ENCODE measurements around the gene BIRC6. TPM values are rescaled to one million over a fixed set of nuclear protein-coding genes. Genes with fewer than 3 reads are reported as not detected.
"Not testable (repeated sequence)": the region's sequence is repeated elsewhere in the genome, so short reads cannot be mapped to it uniquely, and the experiment has no call there.

Gene BIRC6
- total RNA-seq, 2 experiments from 2014 or later: 99.5 to 122 TPM

GRCh38 chr2:32363597-32363996 is 6.8 kb downstream of the BIRC6 start:
- no peak overlapping the region for H3K4me3 Mint-ChIP-seq
- DNase-seq (no peak), ATAC-seq (no peak)
- H3K4me1 Mint-ChIP-seq: peaks cover 46% of the 10 kb centered on the region
- H3K36me3 Mint-ChIP-seq: peaks cover 46% of the 10 kb centered on the region
- H3K9me3 Mint-ChIP-seq (ENCODE audit: low read depth): no peaks in the 10 kb centered on the region
- CTCF ChIA-PET: no interaction called here
- H3K27ac Mint-ChIP-seq: no peak overlapping the region
- no peaks in the 10 kb centered on the region for H3K27me3 Mint-ChIP-seq

GRCh38 chr2:32364290-32364689 is 7.5 kb downstream of the BIRC6 start:
- peaks cover 40% of the 10 kb centered on the region for H3K4me1 Mint-ChIP-seq
- not testable (repeated sequence) for H3K27ac Mint-ChIP-seq

GRCh38 chr2:32365679-32366078 is 8.9 kb downstream of the BIRC6 start:
- H3K9me3 Mint-ChIP-seq (ENCODE audit: low read depth); ATAC-seq; H3K27ac Mint-ChIP-seq; H3K4me3 Mint-ChIP-seq; H3K27me3 Mint-ChIP-seq; DNase-seq; CTCF ChIA-PET: not testable (repeated sequence)
- peaks cover 39% of the 10 kb centered on the region for H3K36me3 Mint-ChIP-seq
- peaks cover 29% of the 10 kb centered on the region for H3K4me1 Mint-ChIP-seq

More at GRCh38 chr2:32364290-32364689, 7.5 kb downstream of the BIRC6 start:
- CTCF ChIA-PET; H3K27me3 Mint-ChIP-seq; DNase-seq; ATAC-seq; H3K9me3 Mint-ChIP-seq (ENCODE audit: low read depth); H3K4me3 Mint-ChIP-seq: not testable (repeated sequence)
- H3K36me3 Mint-ChIP-seq: peaks cover 43% of the 10 kb centered on the region

- H3K36me3 Mint-ChIP-seq: peaks cover 36% of the 10 kb centered on the region
- H3K27ac Mint-ChIP-seq: no peak overlapping the region
- no peak overlapping the region for H3K4me3 Mint-ChIP-seq
- DNase-seq: no peak
- no peaks in the 10 kb centered on the region for H3K27me3 Mint-ChIP-seq
- no peaks in the 10 kb centered on the region for H3K9me3 Mint-ChIP-seq (ENCODE audit: low read depth)
- no peak for ATAC-seq
- CTCF ChIA-PET: no interaction called here
- H3K4me1 Mint-ChIP-seq: peaks cover 25% of the 10 kb centered on the region
Measured at GRCh38 chr2:32366595-32366994, 9.8 kb downstream of the BIRC6 start.

GRCh38 chr2:32369222-32369621 is 12.4 kb downstream of the BIRC6 start:
- H3K27me3 Mint-ChIP-seq: no peaks in the 10 kb centered on the region
- no peak overlapping the region for H3K27ac Mint-ChIP-seq
- H3K9me3 Mint-ChIP-seq (ENCODE audit: low read depth): no peaks in the 10 kb centered on the region
- CTCF ChIA-PET: interaction anchor here (0.7 to 1.2 kb wide), 2 partner anchors 10 to 952 kb away, joined by 3 read pairs; no protein-coding TSS in a partner anchor
- peaks cover 19% of the 10 kb centered on the region for H3K4me1 Mint-ChIP-seq
- no peak overlapping the region for H3K4me3 Mint-ChIP-seq
- ATAC-seq (no peak), DNase-seq (no peak)
- peaks cover 41% of the 10 kb centered on the region for H3K36me3 Mint-ChIP-seq

- H3K27ac Mint-ChIP-seq; H3K4me3 Mint-ChIP-seq; ATAC-seq; H3K27me3 Mint-ChIP-seq; CTCF ChIA-PET; DNase-seq; H3K9me3 Mint-ChIP-seq (ENCODE audit: low read depth): not testable (repeated sequence)
- peaks cover 35% of the 10 kb centered on the region for H3K36me3 Mint-ChIP-seq
- H3K4me1 Mint-ChIP-seq: peaks cover 15% of the 10 kb centered on the region
Measured at GRCh38 chr2:32370942-32371341, 14.1 kb downstream of the BIRC6 start.

GRCh38 chr2:32372519-32373182 is 15.8 kb downstream of the BIRC6 start:
- no peak overlapping the region for H3K4me3 Mint-ChIP-seq
- H3K36me3 Mint-ChIP-seq: peaks cover 25% of the 10 kb centered on the region
- no peak overlapping the region for H3K27ac Mint-ChIP-seq
- no peak for DNase-seq
- no peaks in the 10 kb centered on the region for H3K27me3 Mint-ChIP-seq
- no peaks in the 10 kb centered on the region for H3K9me3 Mint-ChIP-seq (ENCODE audit: low read depth)
- CTCF ChIA-PET: no interaction called here
- peaks cover 19% of the 10 kb centered on the region for H3K4me1 Mint-ChIP-seq
- ATAC-seq: no peak

- peaks cover 25% of the 10 kb centered on the region for H3K36me3 Mint-ChIP-seq
- CTCF ChIA-PET: no interaction called here
- DNase-seq: no peak
- H3K27me3 Mint-ChIP-seq: no peaks in the 10 kb centered on the region
- ATAC-seq: no peak
- H3K4me1 Mint-ChIP-seq: peaks cover 20% of the 10 kb centered on the region
- H3K9me3 Mint-ChIP-seq (ENCODE audit: low read depth): no peaks in the 10 kb centered on the region
- no peak overlapping the region for H3K27ac Mint-ChIP-seq
- no peak overlapping the region for H3K4me3 Mint-ChIP-seq
Measured at GRCh38 chr2:32375228-32375892, 18.5 kb downstream of the BIRC6 start.

GRCh38 chr2:32376756-32377155 is 19.9 kb downstream of the BIRC6 start:
- Mint-ChIP-seq H3K9me3 (ENCODE audit: low read depth) (no peaks in the 10 kb centered on the region), H3K27ac (no peak overlapping the region), H3K4me1 (peaks cover 20% of the 10 kb centered on the region), H3K36me3 (peaks cover 27% of the 10 kb centered on the region), H3K4me3 (no peak overlapping the region), H3K27me3 (no peaks in the 10 kb centered on the region)
- CTCF ChIA-PET: no interaction called here
- ATAC-seq: no peak
- no peak for DNase-seq

- ATAC-seq: no peak
- Mint-ChIP-seq H3K4me3 (no peak overlapping the region), H3K4me1 (peaks cover 21% of the 10 kb centered on the region), H3K9me3 (ENCODE audit: low read depth) (no peaks in the 10 kb centered on the region), H3K27me3 (no peaks in the 10 kb centered on the region), H3K36me3 (peaks cover 25% of the 10 kb centered on the region), H3K27ac (no peak overlapping the region)
- no peak for DNase-seq
- CTCF ChIA-PET: no interaction called here
Measured at GRCh38 chr2:32377928-32378327, 21.1 kb downstream of the BIRC6 start.

GRCh38 chr2:32379352-32379751 is 22.5 kb downstream of the BIRC6 start:
- Mint-ChIP-seq H3K36me3 (peaks cover 24% of the 10 kb centered on the region), H3K4me1 (peaks cover 17% of the 10 kb centered on the region)
- CTCF ChIA-PET: interaction anchor here (1.3 kb wide), 1 partner anchor 11 kb away, joined by 3 read pairs; no protein-coding TSS in a partner anchor

GRCh38 chr2:32383858-32384257 is 27.0 kb downstream of the BIRC6 start:
- no peak overlapping the region for H3K27ac Mint-ChIP-seq
- no peaks in the 10 kb centered on the region for H3K27me3 Mint-ChIP-seq
- H3K36me3 Mint-ChIP-seq: peaks cover 34% of the 10 kb centered on the region
- no peaks in the 10 kb centered on the region for H3K9me3 Mint-ChIP-seq (ENCODE audit: low read depth)
- CTCF ChIA-PET: no interaction called here
- DNase-seq: no peak
- no peak overlapping the region for H3K4me3 Mint-ChIP-seq
- ATAC-seq: no peak
- peaks cover 3% of the 10 kb centered on the region for H3K4me1 Mint-ChIP-seq

More at GRCh38 chr2:32379352-32379751, 22.5 kb downstream of the BIRC6 start:
- ATAC-seq (no peak), DNase-seq (no peak)
- H3K4me3 Mint-ChIP-seq: no peak overlapping the region
- no peak overlapping the region for H3K27ac Mint-ChIP-seq
- no peaks in the 10 kb centered on the region for H3K27me3 Mint-ChIP-seq
- no peaks in the 10 kb centered on the region for H3K9me3 Mint-ChIP-seq (ENCODE audit: low read depth)

GRCh38 chr2:32384529-32384928 is 27.7 kb downstream of the BIRC6 start:
- no peak overlapping the region for H3K4me3 Mint-ChIP-seq
- CTCF ChIA-PET: no interaction called here

GRCh38 chr2:32386739-32387138 is 29.9 kb downstream of the BIRC6 start:
- CTCF ChIA-PET: no interaction called here
- Mint-ChIP-seq H3K27ac (no peak overlapping the region), H3K36me3 (peaks cover 29% of the 10 kb centered on the region), H3K4me3 (no peak overlapping the region), H3K9me3 (ENCODE audit: low read depth) (no peaks in the 10 kb centered on the region), H3K4me1 (peaks cover 6% of the 10 kb centered on the region), H3K27me3 (no peaks in the 10 kb centered on the region)
- DNase-seq (no peak), ATAC-seq (no peak)

More at GRCh38 chr2:32384529-32384928, 27.7 kb downstream of the BIRC6 start:
- DNase-seq (no peak), ATAC-seq (no peak)
- H3K36me3 Mint-ChIP-seq: peaks cover 34% of the 10 kb centered on the region
- no peak overlapping the region for H3K27ac Mint-ChIP-seq
- no peaks in the 10 kb centered on the region for H3K9me3 Mint-ChIP-seq (ENCODE audit: low read depth)
- H3K4me1 Mint-ChIP-seq: peaks cover 3% of the 10 kb centered on the region
- H3K27me3 Mint-ChIP-seq: no peaks in the 10 kb centered on the region

Data from activated CD8-positive, alpha-beta memory T cell treated with anti-CD3 and anti-CD28 coated beads, Interleukin-2, amount 10 ng/mL, durations not matched to agents 7 days and 5 days (primary cell).